Stimulated activated CD8-positive, alpha-beta memory T cell treated with anti-CD3 and anti-CD28 coated beads, Interleukin-12 subunit alpha, Interleukin-12 subunit beta, amount 100 ng/mL, for 4 hours (primary cell): Measurements from ENCODE around the gene USP53.
A peak's percentile ranks its signal among the peaks of the same experiment; 100 is the strongest.
"Not testable (repeated sequence)": the region's sequence is repeated elsewhere in the genome, so short reads cannot be mapped to it uniquely, and the experiment has no call there.

Experiments
- DNase-seq: peaks from one replicate; pipeline ENCODE4 v3.0.0-alpha.2; 2020; ENCODE audit warnings: low read depth

The USP53 gene

DNA sequence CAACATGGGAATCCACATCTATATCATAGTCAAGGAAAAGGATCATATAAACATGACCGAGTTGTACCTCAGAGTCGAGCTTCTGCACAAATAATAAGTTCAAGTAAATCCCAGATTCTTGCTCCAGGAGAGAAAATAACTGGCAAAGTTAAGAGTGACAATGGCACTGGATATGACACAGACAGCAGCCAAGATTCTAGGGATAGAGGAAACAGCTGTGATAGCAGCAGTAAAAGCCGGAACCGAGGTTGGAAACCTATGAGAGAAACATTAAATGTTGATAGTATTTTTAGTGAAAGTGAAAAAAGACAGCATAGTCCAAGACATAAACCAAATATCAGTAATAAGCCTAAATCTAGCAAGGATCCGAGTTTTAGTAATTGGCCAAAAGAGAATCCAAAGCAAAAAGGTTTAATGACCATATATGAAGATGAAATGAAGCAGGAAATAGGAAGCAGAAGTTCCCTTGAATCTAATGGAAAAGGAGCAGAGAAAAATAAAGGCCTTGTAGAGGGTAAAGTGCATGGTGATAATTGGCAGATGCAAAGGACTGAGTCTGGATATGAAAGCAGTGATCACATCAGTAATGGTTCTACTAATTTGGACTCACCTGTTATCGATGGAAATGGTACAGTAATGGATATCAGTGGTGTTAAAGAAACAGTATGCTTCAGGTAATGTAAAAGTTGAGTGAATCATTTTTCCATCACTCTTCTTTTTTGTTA is 59.0 kb downstream of the USP53 start:
- DNase-seq, result no peak

DNA sequence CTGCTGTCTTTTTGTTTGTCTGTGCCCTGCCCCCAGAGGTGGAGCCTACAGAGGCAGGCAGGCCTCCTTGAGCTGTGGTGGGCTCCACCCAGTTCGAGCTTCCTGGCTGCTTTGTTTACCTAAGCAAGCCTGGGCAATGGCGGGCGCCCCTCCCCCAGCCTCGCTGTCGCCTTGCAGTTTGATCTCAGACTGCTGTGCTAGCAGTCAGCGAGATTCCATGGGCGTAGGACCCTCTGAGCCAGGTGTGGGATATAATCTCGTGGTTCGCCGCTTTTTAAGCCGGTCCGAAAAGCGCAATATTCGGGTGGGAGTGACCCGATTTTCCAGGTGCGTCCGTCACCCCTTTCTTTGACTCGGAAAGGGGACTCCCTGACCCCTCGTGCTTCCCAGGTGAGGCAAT is 67.0 kb downstream of the USP53 start:
- not testable (repeated sequence) for DNase-seq

DNA sequence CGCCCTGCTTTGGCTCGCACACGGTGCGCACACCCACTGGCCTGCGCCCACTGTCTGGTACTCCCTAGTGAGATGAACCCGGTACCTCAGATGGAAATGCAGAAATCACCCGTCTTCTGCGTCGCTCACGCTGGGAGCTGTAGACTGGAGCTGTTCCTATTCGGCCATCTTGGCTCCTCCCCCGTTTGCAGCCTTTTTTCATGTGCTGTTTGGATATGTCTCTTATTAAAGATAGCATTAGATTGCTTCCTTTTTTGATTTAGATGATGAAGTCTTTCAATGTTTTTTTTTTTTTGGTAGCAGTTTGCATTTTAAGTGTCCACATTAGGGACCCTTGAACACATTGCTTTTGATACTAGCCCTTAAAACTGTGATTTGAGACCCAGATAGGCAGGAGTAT is 67.4 kb downstream of the USP53 start:
- not testable (repeated sequence) for DNase-seq

DNA sequence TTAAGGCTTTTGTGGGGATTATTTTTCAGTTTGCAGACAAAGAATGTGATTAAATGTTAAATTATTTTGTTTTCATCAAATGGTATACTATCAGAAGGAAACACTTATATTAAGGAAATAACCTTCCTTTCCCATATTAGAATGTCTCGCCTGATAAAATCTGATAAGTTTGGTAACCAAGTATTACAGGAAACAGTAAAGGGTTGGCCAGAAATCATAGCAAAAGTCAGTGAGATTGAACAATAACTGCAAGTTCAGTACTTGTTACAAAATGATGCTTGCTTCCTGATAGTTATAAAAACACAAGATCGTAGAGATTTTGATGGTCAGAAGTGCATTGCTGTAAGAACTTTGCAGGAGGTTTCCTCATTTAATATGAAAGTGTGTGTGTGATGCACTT is 68.9 kb downstream of the USP53 start:
- no peak for DNase-seq

DNA sequence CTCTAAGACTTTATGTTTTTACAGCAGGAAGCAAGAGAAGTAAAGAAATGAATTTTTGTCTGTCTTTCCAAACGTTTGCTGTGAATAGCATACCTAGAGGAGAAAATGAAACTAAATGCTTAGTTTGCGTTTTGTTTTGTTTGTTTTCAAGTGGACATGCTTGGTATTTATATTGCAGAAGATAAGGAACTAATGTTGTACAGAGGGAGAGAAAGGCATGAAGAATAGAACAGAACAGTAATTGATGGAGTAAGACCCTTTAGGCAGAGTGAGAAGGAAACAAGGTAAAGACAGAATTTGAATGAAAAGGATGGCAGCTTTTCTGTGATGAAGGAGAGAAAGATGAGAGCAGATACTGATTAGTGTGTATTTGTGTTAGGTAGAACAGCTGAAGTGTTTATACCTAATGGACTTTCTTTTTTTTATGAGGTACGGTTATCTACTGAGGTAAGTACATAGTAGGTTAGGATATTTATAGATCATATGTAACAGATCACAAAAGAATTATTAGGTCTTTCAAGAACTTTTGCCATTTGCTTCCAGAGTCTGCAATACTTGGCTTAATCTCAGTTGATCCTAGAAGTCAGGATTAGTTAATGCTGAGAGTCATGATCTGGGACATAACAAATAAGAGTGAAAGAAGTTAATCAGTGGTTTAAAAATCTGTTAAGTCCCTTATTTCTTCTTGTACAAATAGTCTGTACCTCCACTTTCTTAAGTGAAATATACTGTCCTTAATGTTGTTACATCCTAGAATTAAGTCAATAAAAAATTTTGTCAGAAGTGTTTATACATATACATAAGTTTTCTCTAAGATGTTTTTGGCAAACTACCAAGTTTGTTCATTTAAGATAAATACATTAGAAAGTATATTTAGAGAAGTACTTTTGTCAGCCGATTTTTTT is 72.6 kb downstream of the USP53 start:
- no peak for DNase-seq

DNA sequence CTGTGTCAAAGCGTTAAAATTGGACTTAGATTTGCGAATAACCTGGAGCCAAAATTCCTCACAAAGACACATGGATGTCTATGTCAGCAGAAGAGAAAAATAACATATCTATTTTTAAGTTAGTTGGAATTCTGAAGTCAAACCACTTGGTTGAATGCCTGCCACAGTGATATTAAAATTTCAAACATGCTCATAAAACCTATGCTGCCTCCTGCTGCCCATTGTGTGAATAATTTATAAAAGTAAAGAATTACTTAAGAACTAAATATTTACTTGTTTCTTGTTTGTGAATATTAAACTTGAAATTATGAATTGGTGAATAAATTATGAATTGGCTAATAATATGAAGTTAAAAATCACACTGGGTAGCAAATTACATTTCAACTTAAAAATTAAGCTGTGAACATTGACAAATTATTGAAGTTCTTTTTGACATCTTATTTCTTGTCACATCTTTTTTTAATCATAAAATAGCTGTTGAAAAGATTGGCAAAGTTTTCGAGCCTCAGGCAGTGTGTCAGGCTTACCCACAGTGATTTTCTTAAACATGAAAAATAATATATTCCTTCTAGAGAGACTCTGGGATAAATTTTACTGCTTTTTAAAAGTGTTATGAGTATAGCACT is 74.0 kb downstream of the USP53 start:
- no peak for DNase-seq

DNA sequence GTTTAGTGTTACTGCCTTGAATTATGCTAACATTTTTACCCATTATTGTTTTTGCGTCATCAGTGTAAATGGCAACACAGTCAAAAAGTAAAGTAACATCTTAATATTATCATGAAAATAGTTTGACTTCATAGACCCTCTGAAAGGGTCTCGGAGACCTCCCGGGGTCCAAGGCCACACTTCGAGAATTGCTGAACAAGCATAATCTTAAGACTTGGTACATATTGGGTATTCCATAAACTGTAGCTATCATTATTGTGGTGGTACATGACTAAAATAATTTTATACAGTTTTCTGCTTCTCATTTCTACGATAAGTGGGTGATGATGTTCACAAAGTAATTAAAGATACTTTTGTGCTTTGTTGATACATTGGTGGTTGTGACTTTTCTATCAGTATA is 76.8 kb downstream of the USP53 start:
- DNase-seq, result no peak

DNA sequence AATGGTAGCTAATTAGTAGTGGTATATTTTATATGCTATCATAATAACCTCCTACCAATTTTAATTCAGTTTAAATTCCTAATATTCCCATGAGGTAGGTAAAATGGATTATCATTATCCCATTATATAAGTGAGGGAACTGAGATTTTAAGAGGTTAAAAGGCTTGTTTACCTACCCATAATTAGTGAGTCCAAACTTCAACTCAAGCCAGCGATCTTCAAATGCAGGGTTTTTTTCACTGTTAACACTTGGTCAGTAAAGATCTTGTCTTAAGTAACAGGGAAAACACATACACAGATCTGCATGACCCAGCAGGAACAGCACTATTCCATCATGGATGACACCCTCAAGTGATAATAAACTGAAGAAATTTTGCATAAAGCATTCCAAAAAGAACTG is 78.1 kb downstream of the USP53 start:
- no peak for DNase-seq

DNA sequence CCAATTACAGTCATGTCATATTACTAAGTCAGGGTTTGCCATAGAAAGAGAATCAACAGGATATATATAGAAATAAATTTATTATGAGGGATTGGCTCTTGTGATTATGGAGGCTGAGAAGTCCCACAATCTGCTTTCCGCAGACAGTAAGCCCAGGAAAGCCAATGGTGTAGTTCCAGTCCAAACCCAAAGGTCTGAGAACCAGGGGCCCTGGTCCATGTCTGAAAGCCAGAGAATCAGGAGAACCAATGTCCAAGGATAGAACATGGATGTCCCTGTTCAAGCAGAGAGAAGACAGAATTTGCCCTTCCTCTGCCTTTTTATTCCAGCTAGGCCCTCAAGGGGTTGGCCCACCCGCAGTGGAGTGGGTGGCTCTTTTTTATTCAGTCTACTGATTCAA is 83.8 kb downstream of the USP53 start:
- DNase-seq, result no peak

DNA sequence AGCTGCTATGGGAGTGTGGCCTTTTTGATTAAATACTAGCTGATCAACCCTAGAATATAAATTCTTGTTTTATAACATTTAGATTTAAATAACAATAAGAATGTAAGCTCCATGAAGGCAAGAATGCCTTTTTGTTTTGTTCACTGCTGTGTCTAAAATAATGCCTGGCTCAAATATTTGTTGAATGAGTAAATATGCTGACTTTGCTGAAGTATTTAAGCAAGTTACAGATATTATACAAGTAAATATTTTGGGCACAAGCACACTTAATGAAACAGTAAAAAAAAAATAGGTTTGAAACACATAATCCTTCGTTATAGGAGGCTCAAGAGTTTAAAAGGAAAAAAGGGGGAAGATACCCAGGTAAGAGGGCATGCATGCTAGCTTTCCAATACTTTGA is 85.3 kb downstream of the USP53 start:
- DNase-seq, result no peak

DNA sequence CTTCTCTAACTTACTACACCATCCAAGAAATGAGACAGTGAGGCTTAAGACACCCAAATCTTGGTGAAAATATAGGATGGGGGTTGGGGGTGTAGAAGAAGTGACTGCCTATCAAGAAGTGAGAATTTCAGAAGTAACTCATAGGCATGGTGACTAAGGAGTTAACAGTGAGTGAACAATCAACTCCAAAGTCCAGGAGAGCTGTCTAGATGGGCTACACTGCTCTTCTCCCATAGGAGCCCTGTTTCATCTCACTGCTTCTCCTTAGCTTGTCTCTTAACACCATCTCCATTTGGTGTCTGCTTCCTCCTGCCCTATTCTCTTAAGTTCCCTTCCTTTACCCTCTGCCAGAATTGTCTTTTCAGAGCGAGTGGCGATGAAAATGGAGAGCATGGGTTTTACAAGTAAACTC is 86.8 kb downstream of the USP53 start:
- DNase-seq, result no peak

DNA sequence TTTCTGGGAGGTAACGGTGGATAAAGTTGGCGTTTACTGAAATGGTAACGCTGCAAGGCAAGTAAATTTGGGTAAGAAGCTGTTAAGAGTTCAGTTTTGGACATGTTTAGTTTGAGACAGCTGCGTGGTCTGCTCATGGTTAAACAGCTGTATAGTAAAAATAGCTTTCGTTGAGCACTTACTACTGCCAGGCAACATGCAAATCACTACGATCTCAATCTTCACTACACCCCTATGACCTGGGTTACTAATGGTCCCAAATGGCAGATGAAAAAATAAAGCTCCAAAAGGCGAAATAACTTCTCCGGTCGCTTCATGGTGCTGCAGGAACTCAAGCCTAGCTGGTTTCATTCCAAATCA is 87.2 kb downstream of the USP53 start:
- no peak for DNase-seq

DNA sequence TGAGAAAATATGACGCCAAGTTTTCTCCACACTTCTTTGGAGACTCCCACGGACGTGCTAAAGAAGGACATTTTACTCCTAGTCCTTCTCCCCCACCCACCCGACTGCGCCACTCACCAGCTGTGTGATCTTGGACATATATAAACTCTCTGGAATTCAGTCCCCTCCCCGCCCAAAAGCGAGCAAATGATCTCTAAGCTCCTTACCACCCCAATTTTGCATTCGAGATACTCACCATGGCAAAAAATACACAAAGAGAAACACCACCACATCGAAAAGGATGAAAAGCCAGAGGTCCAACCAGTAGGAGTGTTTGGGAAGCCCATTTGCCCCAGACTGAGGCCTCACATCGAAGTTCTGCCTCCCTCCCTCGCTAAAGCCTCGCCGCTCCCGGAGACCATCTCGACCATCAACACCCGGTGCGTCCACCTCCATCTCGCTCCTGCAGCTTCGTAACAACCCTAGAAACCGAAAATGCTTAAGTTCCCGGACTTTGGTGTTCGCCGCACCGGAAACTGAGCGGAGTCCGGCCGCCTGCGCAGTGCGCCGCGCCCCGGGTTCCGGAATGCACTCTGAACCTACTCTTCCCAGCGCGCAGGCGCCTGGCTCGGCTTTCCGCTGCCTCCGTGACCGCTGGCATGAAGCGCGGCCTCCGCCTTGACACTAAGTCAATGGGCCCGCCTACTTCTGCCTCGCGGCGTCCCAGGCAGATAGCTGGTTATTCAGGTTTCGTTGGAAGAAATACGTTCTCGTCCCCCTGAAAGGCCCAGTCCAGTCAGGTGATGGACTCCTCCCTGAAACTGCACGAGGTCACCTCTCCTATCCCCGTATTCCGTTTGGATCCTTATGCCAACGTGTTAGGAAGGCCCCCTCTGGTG is 87.8 kb downstream of the USP53 start:
- DNase-seq, result peak; percentile 88

DNA sequence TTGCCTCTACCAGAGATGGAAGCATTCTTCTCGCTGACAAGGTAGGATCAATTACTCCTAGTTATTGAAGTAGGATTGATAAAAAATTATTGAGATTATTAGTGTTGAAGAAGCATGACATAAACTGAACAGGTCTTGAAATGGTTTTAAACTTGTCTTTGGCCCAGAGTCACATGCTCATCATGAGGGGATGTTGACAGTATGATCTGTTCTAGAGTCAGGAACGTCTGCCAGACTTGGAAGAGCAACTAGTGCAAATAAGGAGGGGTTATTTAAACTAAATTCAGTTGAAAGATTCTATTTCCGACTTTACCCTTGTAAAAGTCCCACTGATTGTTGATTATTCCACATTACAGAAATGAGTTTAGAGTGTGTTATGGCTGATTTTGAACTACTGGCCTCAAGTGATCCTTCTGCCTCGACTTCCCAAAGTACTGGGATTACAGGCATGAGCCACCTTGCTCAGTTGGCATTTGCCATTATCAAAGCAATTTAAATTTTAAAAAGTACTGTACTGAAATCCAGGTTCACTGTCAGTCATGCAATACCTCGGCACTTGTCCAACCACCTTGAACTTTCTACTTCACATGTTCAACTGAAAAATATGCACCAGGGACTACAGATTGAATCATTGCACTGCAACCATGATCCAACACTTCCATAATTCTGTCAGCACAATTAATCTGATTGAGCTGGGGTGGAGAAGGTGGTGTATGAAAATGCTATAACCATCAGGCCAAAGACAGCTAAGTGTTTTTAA is 89.7 kb downstream of the USP53 start:
- no peak for DNase-seq

DNA sequence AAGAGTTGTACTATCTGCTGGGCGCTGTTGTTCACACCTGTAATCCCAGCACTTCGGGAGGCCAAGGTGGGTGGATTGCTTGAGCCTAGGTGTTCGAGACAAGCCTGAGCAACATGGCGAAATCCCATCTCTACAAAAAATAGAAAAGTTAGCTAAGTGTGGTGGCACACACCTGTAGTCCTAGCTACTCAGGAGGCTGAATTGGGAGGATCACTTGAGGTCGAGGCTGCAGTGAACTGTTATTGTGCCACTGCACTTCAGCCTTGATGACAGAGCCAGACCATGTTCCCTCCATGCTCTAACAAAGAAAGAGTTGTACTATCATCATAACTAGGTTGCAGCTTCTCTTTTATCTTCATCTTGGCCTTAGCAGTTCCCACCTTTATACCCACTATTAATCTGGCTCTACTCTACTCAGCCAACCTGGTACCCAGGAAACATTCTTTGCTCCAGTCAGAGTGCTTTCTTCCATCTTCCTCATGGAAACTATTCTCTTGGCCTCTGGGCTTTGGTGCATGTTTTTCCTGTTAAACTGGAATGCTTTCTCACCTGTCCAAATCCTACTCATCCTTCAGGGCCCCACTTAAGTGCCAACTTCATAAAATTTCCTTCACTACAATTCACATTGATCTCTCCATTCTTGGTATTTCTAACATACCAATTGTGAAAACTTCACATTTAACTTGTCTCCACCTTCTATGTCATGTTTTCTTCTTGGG is 91.2 kb downstream of the USP53 start:
- no peak for DNase-seq

DNA sequence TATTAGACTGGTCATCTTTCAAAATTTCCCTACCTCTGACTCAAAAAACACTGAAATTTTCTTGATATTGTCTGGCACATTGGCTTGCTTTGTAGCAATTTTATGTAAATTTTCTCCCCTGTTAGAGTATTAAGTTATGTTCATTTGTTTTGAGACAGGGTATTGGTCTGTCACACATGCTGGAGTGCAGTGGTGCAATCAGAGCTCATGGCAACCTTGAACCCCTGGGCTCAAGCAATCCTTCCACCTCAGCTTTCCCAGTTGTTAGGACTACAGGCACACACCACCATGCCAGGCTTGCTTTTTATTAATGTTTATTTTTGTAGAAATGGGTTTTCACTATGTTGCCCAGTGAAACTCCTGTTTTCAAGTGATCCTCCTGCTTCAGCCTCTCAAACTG is 91.9 kb downstream of the USP53 start:
- DNase-seq, result no peak

DNA sequence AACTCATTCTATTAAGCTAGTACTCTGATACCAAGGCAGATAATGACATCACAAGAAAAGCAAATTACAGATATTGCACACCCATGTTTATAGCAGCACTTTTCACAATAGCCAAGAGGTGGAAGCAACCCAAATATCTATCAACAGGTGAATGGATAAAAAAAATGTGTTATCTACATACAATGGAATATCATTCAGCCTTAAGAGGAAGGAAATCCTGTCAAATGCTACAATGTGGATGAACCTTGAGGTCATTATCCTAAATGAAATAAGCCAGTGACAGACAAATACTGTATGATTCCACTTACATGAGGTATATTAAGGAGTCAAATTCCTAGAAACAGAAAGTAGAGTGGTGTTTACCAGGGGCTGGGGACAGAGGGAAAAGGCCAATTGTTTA is 95.1 kb downstream of the USP53 start:
- DNase-seq, result no peak

DNA sequence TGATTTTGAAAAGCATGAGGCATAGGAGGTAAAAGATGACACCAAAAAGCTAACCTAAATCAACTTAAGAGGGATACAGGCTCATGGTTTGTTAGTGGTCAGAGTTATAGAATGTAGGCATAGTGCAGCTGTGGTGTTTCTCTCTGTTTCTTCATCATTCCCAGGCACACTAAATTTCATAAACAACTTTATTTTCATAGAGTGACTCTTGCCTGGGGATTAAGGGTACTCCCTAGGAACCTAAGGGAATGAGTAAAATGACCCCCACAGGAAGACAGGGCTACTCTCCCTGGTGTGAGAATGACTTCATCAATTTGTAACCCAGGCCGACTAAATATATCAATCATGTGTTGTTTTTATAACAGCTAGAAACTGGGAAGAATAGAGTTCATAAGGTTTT is 98.3 kb downstream of the USP53 start:
- no peak for DNase-seq

DNA sequence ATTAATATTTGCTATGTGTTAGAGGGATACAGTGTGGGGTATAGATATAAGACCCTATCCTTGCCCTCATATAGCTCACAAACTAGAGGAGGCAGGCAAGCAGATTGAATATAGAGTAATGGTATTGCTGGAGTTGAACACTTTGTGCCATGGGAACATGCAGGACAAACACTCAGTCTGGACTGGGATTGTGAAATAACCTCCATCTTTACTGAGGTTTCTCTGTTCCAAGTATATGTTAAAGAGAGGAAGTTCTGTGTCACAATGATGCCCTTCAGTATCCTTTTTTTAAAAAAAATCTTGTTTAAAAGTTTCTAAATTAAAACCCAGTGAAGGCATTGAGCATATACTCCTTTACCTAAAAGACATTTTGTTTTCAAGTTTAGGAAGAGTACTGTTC is 100.7 kb downstream of the USP53 start:
- DNase-seq, result no peak

DNA sequence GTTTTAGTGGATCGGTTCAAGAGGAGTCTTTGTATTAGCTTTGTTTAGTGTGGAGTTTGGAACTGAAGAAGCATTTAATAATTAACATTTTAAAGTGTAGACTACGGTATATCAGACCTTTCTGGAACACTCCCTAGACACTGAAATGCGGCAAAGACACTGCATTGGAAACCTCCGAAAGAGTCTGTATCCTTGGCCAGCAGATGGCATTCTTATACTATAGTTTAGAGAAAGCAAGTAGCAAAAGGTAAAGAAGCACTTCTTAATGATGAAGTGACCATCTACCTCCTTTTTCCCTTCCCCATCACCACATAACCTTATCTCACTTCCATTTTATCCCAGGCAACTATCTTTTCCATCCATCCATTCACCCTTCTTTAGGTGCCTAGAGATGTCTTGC is 101.8 kb downstream of the USP53 start:
- DNase-seq, result no peak

DNA sequence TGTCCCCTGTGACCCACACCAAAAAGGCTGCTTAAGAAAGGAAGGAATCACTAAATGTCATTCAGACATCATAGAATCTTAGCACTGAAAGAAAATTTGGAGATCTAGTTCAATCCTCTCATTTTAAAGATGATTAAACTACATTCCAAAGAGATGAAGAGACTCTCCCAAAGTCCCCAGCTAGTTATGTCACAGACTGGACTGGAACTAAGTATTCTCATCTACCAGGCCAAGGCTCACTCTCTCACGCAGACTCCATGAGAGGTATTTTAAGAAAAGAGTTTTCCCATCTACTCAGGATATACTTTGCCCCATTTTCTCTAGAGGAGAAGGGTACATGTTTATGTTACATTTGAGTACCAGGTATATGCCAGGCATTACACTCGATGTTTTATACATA is 102.5 kb downstream of the USP53 start:
- no peak for DNase-seq
